Measurements from ENCODE around the gene LETM1. TPM values are rescaled to one million over a fixed set of nuclear protein-coding genes. Genes with fewer than 3 reads are reported as not detected.

The LETM1 gene
- total and polyA plus RNA-seq, 2 experiments from 2014 or later, result 19.0 to 42.3 TPM

- in situ Hi-C loops (cut with MboI), result no loop called here
- no peak overlapping the region for H3K4me2 ChIP-seq (ENCODE audit: unreplicated experiment)
- DNase-seq, result no peak
- H3K27me3 ChIP-seq (replicated peaks; ENCODE audit: insufficient read depth), result no peaks in the 10 kb centered on the region
- H3K79me2 ChIP-seq (ENCODE audit: insufficient read depth), result peaks cover 12% of the 10 kb centered on the region
- no peak overlapping the region for H3K9ac ChIP-seq
- no peak overlapping the region for H3K27ac ChIP-seq
- peaks cover 14% of the 10 kb centered on the region for H3K4me1 ChIP-seq (ENCODE audit: insufficient read depth)
- no peaks in the 10 kb centered on the region for H3K9me2 ChIP-seq (ENCODE audit: insufficient read depth)
- peaks cover 12% of the 10 kb centered on the region for H3F3A ChIP-seq (ENCODE audit: insufficient read depth)
- no peaks in the 10 kb centered on the region for H3K9me3 ChIP-seq (ENCODE audit: low read depth)
- no peaks in the 10 kb centered on the region for H3K36me3 ChIP-seq (ENCODE audit: low read depth)
- no peak overlapping the region for H2AFZ ChIP-seq
- H4K20me1 ChIP-seq (ENCODE audit: insufficient read depth), result no peaks in the 10 kb centered on the region
- WGBS, 2 experiments (ENCODE audit: low coverage in 1 of 2, low lambda C conversion rate in 2 of 2, missing lambda C conversion rate in 2 of 2), result 57 to 71% methylated on average over 5 of the region's 5 CpGs
- TF ChIP-seq EZH2 (IDR thresholded peaks at IDR 0.05; ENCODE audit: insufficient read depth, poor library complexity, severe bottlenecking) (no peak), EZH2phosphoT487 (IDR thresholded peaks at IDR 0.05; ENCODE audit: insufficient read depth, low read depth) (no peak)
- H3K4me3 ChIP-seq, result no peak overlapping the region
Observed at GRCh38 chr4:1868293-1868692, 12.3 kb upstream of the LETM1 start.

- H3K4me2 ChIP-seq (ENCODE audit: unreplicated experiment), result no peak overlapping the region
- DNase-seq, result no peak
- H2AFZ ChIP-seq, result no peak overlapping the region
- no peak overlapping the region for H3K4me3 ChIP-seq
- H3K27ac ChIP-seq, result no peak overlapping the region
- no peaks in the 10 kb centered on the region for H3K9me3 ChIP-seq (ENCODE audit: low read depth)
- in situ Hi-C loops (cut with MboI), result no loop called here
- H3K4me1 ChIP-seq (ENCODE audit: insufficient read depth), result peaks cover 3% of the 10 kb centered on the region; the same call in 1 of the 2 replicates
- no peak overlapping the region for H3K9ac ChIP-seq
- H3K79me2 ChIP-seq (ENCODE audit: insufficient read depth), result no peaks in the 10 kb centered on the region
- H4K20me1 ChIP-seq (ENCODE audit: insufficient read depth), result no peaks in the 10 kb centered on the region
- peaks cover 7% of the 10 kb centered on the region; the same call in 1 of the 2 replicates for H3F3A ChIP-seq (ENCODE audit: insufficient read depth)
- no peaks in the 10 kb centered on the region for H3K36me3 ChIP-seq (ENCODE audit: low read depth)
- H3K9me2 ChIP-seq (ENCODE audit: insufficient read depth), result no peaks in the 10 kb centered on the region
- H3K27me3 ChIP-seq (replicated peaks; ENCODE audit: insufficient read depth), result no peaks in the 10 kb centered on the region
- WGBS, 2 experiments (ENCODE audit: low coverage in 1 of 2, low lambda C conversion rate in 2 of 2, missing lambda C conversion rate in 2 of 2), result 64 to 73% methylated on average over 6 to 7 of the region's 7 CpGs
- TF ChIP-seq EZH2 (IDR thresholded peaks at IDR 0.05; ENCODE audit: insufficient read depth, poor library complexity, severe bottlenecking) (no peak), EZH2phosphoT487 (IDR thresholded peaks at IDR 0.05; ENCODE audit: insufficient read depth, low read depth) (no peak)
Observed at GRCh38 chr4:1866189-1866661, 10.3 kb upstream of the LETM1 start.

GRCh38 chr4:1864076-1865008 lies 8.4 kb upstream of the LETM1 start:
- WGBS, 2 experiments (ENCODE audit: low coverage in 1 of 2, low lambda C conversion rate in 2 of 2, missing lambda C conversion rate in 2 of 2), result 81 to 82% methylated on average over 17 of the region's 17 CpGs
- TF ChIP-seq EZH2 (IDR thresholded peaks at IDR 0.05; ENCODE audit: insufficient read depth, poor library complexity, severe bottlenecking) (no peak), EZH2phosphoT487 (IDR thresholded peaks at IDR 0.05; ENCODE audit: insufficient read depth, low read depth) (no peak)
- Histone ChIP-seq H2AFZ (no peak overlapping the region), H3K9me2 (ENCODE audit: insufficient read depth) (no peaks in the 10 kb centered on the region), H3K9me3 (ENCODE audit: low read depth) (no peaks in the 10 kb centered on the region), H3K9ac (no peak overlapping the region), H3K4me1 (ENCODE audit: insufficient read depth) (no peaks in the 10 kb centered on the region), H3K4me3 (no peak overlapping the region), H4K20me1 (ENCODE audit: insufficient read depth) (no peaks in the 10 kb centered on the region), H3K27ac (no peak overlapping the region), H3F3A (ENCODE audit: insufficient read depth) (peaks cover 7% of the 10 kb centered on the region; the same call in 1 of the 2 replicates), H3K27me3 (replicated peaks; ENCODE audit: insufficient read depth) (no peaks in the 10 kb centered on the region), H3K79me2 (ENCODE audit: insufficient read depth) (no peaks in the 10 kb centered on the region), H3K4me2 (ENCODE audit: unreplicated experiment) (no peak overlapping the region), H3K36me3 (ENCODE audit: low read depth) (no peaks in the 10 kb centered on the region)
- in situ Hi-C loops (cut with MboI), result no loop called here
- DNase-seq, result no peak

GRCh38 chr4:1863297-1864033 lies 7.5 kb upstream of the LETM1 start:
- H3K4me2 ChIP-seq (ENCODE audit: unreplicated experiment), result no peak overlapping the region
- H3K27me3 ChIP-seq (replicated peaks; ENCODE audit: insufficient read depth), result no peaks in the 10 kb centered on the region
- no peak overlapping the region for H3K27ac ChIP-seq
- H3K36me3 ChIP-seq (ENCODE audit: low read depth), result no peaks in the 10 kb centered on the region
- H3K4me3 ChIP-seq, result no peak overlapping the region
- no peaks in the 10 kb centered on the region for H3K79me2 ChIP-seq (ENCODE audit: insufficient read depth)
- H3K9ac ChIP-seq, result no peak overlapping the region
- H3F3A ChIP-seq (ENCODE audit: insufficient read depth), result peaks cover 7% of the 10 kb centered on the region; the same call in 1 of the 2 replicates
- in situ Hi-C loops (cut with MboI), result no loop called here
- DNase-seq, result no peak
- TF ChIP-seq EZH2phosphoT487 (IDR thresholded peaks at IDR 0.05; ENCODE audit: insufficient read depth, low read depth) (no peak), EZH2 (IDR thresholded peaks at IDR 0.05; ENCODE audit: insufficient read depth, poor library complexity, severe bottlenecking) (no peak)
- no peaks in the 10 kb centered on the region for H4K20me1 ChIP-seq (ENCODE audit: insufficient read depth)
- WGBS, 2 experiments (ENCODE audit: low coverage in 1 of 2, low lambda C conversion rate in 2 of 2, missing lambda C conversion rate in 2 of 2), result 97% methylated on average over 11 of the region's 11 CpGs
- H3K4me1 ChIP-seq (ENCODE audit: insufficient read depth), result no peaks in the 10 kb centered on the region
- H3K9me2 ChIP-seq (ENCODE audit: insufficient read depth), result no peaks in the 10 kb centered on the region
- H2AFZ ChIP-seq, result no peak overlapping the region
- H3K9me3 ChIP-seq (ENCODE audit: low read depth), result no peaks in the 10 kb centered on the region
